IMR-90 (cell line): ENCODE measurements around the gene GFM1.

Source experiments
- POLR2A ChIP-seq: IDR thresholded peaks from 2 replicates; pipeline ENCODE4 v1.6.1; 2012; ENCODE audit warnings: mild to moderate bottlenecking, low read depth, low read length
- RFX5 ChIP-seq: IDR thresholded peaks from 2 replicates; pipeline ENCODE4 v1.8.0; 2012; ENCODE audit warnings: low read depth, mild to moderate bottlenecking, low read length, moderate library complexity
- TF ChIP-seq, protein P1 (sequence below): conservative IDR thresholded peaks from 2 replicates; pipeline ENCODE4 v1.5.1; 2012; ENCODE audit warnings: mild to moderate bottlenecking, low read depth, low read length, improper control_type of control experiment

DNA sequence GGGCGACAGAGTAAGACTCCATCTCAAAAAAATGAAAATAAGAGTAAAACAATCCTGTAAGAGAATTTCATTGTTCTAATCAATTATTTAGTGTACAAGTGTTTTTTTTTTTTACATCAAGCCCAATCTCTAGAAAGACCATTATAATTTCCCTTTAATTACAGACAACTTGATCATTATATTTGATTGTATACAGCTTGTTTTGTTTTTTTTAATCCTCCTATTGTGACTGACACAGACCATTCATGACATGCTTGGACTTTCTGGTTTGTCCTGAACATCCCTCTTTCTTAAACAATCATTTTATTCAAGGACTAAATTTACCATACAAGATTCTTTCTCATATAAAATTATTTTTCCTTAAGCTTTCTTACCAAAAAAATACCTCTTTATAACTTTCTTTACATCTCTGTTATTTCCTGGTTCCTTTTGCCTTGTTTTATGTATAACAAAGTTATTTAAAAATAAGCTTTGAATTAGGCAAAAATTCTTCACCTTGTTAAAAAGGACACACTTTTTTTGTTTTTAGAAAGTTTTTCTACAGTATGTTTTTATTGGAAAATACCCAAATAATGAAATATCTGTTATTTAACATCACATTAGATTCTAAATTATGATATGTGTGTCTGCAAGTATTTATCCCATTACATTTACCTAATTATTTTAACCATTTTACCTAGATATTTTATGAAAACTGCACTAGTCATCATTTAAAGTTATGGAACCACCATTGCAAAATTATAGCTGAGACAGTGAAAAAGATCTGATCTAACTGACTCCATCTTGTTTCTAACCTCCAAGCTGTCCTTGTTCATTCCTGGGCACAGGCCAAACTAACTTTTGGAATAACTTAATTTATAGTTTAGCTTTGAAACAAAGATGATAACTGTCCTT, 26.1 kb upstream of the GFM1 start:
- TF ChIP-seq, protein P1, sequence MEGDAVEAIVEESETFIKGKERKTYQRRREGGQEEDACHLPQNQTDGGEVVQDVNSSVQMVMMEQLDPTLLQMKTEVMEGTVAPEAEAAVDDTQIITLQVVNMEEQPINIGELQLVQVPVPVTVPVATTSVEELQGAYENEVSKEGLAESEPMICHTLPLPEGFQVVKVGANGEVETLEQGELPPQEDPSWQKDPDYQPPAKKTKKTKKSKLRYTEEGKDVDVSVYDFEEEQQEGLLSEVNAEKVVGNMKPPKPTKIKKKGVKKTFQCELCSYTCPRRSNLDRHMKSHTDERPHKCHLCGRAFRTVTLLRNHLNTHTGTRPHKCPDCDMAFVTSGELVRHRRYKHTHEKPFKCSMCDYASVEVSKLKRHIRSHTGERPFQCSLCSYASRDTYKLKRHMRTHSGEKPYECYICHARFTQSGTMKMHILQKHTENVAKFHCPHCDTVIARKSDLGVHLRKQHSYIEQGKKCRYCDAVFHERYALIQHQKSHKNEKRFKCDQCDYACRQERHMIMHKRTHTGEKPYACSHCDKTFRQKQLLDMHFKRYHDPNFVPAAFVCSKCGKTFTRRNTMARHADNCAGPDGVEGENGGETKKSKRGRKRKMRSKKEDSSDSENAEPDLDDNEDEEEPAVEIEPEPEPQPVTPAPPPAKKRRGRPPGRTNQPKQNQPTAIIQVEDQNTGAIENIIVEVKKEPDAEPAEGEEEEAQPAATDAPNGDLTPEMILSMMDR = no peak
- TF ChIP-seq RFX5 (no peak), POLR2A (no peak)
